GM23338 (cell line): Measurements from ENCODE around the gene SHLD2.
"Not testable (repeated sequence)": the region's sequence is repeated elsewhere in the genome, so short reads cannot be mapped to it uniquely, and the experiment has no call there.

Source experiments
- CREB1 ChIP-seq: fragments of 250-450 bp; sonication (Bioruptor Pico); IDR thresholded peaks from 2 replicates; pipeline ENCODE4 v1.5.0; 2020; ENCODE audit warnings: low read depth, mild to moderate bottlenecking, moderate library complexity
- CTCF ChIP-seq, 2 experiments: fragments of 200-600 bp in 1 of 2; sonication (generic) in 1 of 2; conservative IDR thresholded peaks; 2 replicates each; pipeline versions ENCODE4 v1.5.1 to v1.6.1; 2016 to 2017; ENCODE audit warnings: antibody characterized with exemption in 2 of 2, low read depth in 2 of 2, mild to moderate bottlenecking in 2 of 2, moderate library complexity in 1 of 2
- STAT1 ChIP-seq: IDR thresholded peaks from one replicate; pipeline ENCODE4 v1.6.1; 2016; ENCODE audit warnings: antibody characterized with exemption; ENCODE audit not compliant: unreplicated experiment

DNA sequence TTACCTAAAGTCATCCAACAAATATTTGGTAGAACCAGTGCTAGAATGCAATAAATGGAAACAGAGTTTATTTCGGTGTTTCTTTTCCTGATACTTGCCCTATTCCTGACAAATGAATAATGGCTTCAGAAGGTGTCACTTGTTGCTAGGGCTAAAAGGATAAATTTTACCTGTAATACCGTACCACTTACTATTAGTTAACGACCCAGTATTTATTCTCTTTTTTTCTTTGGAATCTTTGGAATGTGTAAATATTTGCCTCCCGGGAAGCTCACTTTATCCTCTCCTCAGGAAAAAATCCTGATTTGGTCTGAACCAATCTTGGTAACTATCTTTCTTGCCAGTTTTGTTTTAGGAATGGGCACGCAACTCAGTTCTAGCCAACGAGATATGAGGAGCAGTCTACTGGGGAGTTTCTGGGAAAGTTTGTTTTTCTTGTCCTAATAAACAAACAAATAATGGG, 144.4 kb downstream of the SHLD2 start:
- TF ChIP-seq STAT1; CTCF (conservative IDR thresholded peaks at IDR 0.05; ENCODE audit: low read depth in 2 of 2); CREB1: not testable (repeated sequence)
